GM19468 (cell line): Measurements from ENCODE around the gene ZFYVE28.

Source experiments
- ATAC-seq: cut with Tn5 transposase; IDR thresholded peaks from one replicate; pipeline ENCODE4 v1.9.1; 2021; ENCODE audit warnings: mild to moderate bottlenecking, moderate library complexity, moderate number of reproducible peaks; ENCODE audit not compliant: unreplicated experiment; ENCODE audit errors: extremely low read depth

The ZFYVE28 gene

GRCh38 chr4:2318885-2319284, 99.6 kb downstream of the ZFYVE28 start:
- ATAC-seq: no peak

DNA sequence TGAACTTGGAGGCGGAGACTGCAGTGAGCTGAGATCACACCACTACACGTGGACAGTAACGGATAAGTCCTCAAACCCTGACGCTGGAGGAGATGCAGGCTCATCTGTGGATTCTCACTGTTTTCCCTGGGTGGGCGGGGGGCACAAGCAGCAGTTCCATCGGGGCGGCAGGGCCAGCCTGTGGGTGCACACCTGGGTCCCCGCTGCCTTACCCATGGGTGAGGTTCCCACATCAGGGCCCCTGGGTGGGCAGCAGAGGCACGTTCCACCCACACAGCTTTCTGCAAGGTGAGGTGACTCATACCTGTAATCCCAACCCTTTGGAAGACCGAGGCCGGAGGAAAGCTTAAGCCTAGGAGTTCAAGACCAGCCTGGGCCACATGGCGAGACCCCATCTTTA, 100.0 kb downstream of the ZFYVE28 start:
- ATAC-seq: no peak

GRCh38 chr4:2313366-2313765, 105.1 kb downstream of the ZFYVE28 start:
- ATAC-seq: no peak

DNA sequence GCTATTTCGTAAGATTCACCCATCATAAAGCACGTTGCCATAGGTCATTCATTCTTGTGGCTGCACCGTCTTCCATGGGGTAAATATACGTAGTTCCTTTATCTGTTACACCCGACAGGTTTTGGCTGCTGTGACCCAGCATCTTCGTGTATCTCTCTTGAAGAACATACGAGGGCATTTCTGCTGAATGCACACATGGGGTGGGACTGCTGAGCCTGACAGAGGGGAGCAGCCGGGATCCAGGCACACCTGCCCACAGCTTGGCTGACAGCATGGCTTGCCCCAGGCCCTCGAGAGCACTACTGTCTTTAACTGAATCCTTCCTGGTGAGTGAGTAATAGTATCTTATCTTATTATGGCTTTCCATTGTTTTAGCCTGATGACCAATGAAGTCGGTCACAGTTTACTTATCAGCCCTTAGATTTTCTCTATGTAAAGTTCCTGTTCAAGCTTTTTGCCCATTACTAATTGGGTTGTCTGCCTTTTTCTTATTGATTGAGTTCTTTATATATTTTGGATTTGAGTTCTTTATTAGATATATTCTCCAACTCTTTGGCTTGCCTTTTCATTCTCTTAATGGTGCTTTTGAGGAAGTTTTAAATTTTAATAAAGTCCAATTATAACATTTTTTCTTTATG, 111.6 kb downstream of the ZFYVE28 start:
- no peak for ATAC-seq

- no peak for ATAC-seq
Measured at GRCh38 chr4:2305766-2306501, 112.5 kb downstream of the ZFYVE28 start.

DNA sequence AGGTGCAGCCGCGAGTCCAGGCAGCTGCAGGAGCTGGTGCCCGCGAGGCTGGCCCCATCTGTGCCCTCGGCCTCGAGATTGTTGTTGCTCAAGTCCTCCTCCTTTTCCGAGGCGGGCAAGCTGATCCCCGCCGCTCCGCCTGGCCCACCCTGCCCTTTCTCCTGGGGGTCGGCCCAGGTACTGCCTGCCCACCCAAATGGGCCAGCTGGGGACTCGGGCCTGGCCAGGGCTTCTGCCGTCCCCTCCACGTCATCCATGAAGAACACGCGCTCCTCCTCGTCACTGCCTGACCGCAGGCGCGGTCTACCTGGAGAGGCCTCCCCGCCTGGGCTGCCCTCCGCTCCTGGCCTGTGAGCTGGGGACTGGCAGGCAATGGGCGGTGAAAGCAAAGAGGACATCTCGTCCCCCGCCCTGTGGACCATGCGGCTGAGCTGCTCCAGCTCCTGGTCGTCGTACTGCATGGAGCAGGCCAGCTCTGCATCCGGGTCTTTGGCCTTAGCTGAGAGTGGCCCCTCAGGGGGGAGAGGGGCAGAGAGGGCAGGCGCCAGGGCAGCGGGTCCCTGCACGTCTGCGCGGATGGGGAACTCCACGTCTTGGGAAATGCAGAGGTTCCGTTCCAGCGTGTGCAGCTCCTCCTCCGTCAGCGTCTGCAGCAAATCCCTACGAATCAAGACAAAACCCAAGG, 113.4 kb downstream of the ZFYVE28 start:
- ATAC-seq: no peak

DNA sequence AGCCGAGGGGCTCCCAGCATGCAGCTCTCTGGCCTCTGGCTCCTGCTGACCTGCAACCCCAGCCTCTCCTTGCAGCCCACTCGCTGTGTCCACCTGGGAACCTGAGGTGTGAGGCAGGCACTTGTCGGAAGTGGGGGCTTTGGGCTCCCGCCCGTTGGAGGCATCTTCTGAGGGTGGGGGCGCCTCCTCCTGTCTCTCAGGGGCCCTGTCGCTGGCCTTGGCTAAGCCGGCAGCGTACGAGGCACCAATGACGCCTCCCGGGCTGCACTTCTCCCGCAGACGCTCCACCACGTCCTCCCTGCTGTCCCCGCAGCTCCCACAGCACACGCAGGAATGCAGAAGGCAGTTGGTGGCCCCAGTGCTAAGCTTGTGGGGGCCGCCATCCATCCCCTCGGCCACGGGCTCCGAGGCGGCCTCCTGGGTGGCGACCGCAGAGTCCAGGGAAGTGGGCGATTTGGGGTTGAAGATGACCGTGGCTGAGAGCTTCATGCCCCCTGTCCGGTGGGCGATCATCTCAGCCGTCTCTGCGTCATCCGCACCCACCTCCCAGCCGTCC, 114.0 kb downstream of the ZFYVE28 start:
- ATAC-seq: no peak

- ATAC-seq: no peak
Measured at GRCh38 chr4:2303686-2304320, 114.6 kb downstream of the ZFYVE28 start.

- no peak for ATAC-seq
Measured at GRCh38 chr4:2303121-2303685, 115.2 kb downstream of the ZFYVE28 start.

DNA sequence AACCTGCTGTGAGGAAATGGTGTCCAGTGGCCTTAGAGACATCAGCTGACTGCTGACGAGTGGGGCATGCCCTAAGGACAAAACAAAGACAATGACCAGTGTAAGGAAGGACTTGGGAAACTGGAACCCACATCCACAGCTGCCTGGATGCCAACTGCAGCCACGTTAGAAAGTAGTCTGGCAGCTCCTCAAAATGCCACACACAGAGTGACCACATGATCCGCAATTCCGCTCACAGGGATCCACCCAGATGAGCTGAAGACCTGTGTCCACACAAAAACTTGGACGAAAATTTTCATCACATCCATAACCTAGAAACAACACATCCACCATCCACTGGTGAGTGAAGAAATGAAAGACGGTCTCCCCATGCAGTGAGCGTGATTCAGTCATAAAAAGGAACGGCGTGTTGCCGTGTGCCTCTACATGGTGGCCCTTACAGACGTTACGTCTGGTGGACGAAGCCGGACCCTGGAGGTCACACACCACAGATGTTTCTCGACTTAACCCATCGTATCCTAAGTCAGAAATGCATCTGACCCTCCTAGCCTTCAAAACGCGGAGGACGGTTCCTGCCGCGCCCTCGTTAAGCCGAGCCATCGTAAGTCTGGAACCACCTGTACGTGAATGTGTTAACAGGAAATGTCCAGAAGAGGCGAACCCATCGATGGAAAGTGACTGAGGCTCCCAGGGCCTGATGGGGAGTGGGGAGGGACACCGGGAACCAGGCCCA, 115.9 kb downstream of the ZFYVE28 start:
- no peak for ATAC-seq

- no peak for ATAC-seq
Measured at GRCh38 chr4:2301806-2302205, 116.6 kb downstream of the ZFYVE28 start.

DNA sequence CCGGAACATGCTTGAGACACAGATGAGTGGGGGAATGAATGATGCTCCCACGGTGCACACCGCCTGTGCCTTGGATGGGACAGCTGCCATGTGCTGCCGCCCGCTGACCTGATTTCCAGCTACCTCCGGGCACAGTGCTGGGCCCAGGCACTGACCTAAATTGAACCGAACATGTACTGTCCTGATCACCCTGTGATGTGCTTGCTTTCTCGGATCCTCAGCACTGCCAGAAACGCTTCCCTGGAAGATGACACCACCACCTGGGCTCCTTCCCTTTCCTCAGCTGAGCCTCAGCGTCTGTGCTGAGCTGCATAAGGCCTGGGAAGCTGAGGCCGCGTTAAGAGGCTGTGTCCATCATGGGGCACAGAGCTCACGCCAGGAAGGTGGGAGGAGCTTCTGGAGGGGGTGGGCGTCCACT, 117.2 kb downstream of the ZFYVE28 start:
- no peak for ATAC-seq

GRCh38 chr4:2300431-2301224, 117.8 kb downstream of the ZFYVE28 start:
- ATAC-seq: no peak

DNA sequence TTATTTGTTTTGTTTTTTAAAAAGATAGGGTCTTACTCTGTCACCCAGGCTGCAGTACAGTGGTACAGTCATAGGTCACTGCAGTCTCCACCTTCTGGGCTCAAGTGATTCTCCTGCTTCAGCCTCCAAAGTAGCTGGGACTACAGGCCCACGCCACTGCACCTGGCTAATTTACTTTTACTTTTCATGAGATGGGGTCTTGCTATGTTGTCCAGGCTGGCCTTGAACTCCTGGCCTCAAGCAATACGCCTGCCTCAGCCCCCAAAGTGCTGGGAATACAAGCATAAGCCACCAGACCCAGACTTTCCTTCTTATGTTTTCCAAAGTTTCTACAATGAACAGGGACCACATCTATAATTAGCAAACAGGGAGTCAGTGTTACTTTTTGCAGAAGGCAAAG, 118.7 kb downstream of the ZFYVE28 start:
- ATAC-seq: no peak

DNA sequence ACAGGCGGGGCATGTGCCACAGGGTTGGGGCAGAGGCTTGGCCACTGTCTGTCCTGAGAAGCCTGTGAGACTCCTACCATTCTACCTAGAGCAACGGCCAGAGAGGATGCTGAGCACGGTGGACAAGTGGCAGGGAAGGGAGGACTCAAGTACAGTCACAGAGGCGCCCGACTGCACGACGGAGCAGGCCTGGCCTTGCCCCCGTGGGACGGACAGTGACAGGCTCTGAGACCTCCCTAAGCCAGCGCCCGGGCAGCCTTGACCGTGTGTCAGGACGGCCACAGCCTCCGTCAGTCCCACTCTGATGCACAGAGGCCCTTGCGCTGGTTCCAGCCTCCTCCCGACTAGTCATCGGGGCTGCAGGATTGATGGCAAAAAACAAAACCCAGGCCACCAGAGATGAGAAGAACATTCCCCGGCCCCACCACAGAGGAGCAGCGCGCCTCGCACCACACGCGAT, 119.9 kb downstream of the ZFYVE28 start:
- ATAC-seq: no peak

DNA sequence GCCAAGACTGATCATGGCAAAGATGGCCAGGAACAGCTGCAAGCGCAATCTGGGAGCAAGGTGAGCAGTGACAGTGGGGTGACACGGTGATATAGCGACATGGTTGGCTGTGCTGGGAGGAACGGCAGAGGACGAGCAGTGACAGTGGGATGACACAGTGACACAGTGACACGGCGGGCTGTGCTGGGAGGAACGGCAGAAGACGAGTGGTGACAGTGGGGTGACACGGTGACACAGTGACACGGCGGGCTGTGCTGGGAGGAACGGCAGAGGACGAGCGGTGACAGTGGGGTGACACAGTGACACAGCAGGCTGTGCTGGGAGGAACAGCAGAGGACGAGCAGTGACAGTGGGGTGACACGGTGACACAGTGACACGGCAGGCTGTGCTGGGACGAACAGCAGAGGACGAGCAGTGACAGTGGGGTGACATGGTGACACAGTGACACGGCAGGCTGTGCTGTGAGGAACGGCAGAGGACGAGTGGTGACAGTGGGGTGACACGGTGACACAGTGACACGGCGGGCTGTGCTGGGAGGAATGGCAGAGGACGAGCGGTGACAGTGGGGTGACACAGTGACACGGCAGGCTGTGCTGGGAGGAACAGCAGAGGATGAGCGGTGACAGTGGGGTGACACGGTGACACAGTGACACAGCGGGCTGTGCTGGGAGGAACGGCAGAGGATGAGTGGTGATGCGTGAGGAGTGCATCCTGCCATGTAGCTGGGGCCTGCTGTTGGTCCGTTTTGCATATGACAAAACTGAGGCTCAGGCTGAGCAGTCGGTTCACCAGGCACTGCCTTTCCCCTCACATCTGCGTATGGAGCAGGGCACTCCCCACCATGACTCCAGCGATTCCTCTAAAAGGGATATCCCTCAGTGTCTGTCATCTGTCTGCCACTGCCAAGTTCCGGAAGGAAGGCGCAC, 120.6 kb downstream of the ZFYVE28 start:
- no peak for ATAC-seq

DNA sequence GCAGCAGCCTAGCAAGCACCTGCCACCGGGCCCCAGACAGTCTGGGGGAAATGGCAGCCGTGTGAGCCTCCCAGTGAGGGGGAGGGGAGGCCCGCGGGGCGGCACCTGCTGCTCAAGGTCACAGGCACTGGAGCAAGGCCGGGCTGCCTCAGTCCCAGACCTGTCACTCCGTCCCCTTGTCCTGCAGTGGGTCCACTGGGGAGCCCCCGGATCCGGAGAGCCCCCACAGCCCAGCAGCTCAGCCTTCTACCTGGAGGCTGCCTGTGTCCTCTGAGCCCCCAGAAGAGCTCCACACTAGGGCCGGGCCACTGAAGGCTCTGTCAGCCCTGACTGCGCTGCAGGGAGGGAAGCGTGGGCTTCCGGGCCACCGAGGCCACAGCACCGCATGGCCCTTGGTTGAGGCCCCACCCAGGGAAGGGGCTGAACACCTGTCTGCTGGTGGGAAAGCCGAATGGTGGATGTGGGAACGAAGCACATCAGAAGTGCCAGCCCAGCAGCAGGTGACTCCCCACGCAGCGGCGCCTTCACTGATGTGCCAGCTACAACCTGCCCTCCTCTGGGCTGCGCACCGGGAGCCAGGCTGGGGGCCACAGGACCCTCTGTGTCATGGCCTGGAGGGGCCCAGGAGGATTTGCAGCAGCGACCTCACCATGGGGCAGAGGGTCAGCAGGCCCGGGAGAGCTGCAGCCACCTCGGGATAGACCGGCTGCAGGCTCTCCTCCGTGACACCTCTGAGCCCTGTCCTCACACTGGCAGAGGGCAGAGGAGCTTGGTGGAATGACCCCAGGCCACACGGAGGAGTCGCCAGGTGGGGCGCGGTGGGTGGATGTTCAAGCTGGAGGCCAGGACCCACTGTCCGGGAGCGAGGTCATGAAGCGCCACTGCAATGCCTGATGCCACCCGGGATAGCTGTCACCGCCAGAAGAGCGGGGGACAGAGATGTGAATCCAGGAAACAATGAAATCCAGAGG, 121.5 kb downstream of the ZFYVE28 start:
- ATAC-seq: no peak
